GM18520 (cell line): ENCODE data around the gene DISC1.

ENCODE experiments used
- ATAC-seq: cut with Tn5 transposase; IDR thresholded peaks from one replicate; pipeline ENCODE4 v1.9.1; 2021; ENCODE audit not compliant: unreplicated experiment

The DISC1 gene

DNA sequence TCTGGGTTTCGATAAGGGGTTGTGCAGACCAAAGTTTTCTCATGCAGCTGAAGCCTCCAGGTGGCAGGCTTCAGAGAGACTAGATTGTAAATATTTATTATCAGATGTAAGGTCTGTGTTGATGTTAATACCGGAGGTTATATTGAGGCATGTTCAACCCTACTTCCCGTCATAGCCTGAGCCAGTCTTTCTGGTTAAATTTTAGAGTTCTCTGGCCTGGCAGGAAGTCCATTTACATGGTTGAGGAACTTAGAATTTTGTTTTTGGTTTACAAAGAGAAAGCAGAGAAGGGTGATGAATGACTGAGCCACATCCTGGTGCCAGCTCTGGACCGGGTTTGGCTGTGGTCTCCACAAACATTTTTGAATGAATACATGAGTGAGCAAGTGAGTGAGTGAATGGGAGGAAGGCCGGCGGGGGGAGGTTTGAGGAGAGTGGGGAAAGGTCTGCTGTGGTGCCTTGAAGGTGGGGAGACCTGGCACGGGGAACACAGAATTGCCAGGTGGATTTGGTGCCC lies 218.5 kb downstream of the DISC1 start:
- ATAC-seq, result no peak

- no peak for ATAC-seq
Observed at GRCh38 chr1:231847612-231848397, 221.2 kb downstream of the DISC1 start.

DNA sequence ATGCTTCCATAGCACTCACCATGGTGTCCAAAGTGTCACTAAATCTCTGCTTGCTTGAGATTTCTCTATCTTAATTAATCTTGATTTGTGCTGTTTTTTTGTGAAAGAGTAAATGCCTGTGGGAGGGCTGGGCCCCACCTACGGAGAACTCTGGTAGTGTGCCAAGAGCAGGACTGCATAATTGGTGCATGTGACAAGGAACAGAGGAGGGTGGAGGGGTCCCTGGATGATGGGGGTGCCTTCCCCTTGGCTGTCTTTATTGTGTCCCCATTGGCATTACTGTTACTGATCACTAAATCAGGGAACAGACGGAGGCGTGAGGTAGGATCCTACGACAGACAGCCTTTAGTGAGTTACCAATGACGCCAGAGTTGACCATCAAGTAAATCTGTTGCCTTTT lies 223.4 kb downstream of the DISC1 start:
- ATAC-seq, result no peak

- no peak for ATAC-seq
Observed at GRCh38 chr1:231850786-231851185, 224.2 kb downstream of the DISC1 start.

DNA sequence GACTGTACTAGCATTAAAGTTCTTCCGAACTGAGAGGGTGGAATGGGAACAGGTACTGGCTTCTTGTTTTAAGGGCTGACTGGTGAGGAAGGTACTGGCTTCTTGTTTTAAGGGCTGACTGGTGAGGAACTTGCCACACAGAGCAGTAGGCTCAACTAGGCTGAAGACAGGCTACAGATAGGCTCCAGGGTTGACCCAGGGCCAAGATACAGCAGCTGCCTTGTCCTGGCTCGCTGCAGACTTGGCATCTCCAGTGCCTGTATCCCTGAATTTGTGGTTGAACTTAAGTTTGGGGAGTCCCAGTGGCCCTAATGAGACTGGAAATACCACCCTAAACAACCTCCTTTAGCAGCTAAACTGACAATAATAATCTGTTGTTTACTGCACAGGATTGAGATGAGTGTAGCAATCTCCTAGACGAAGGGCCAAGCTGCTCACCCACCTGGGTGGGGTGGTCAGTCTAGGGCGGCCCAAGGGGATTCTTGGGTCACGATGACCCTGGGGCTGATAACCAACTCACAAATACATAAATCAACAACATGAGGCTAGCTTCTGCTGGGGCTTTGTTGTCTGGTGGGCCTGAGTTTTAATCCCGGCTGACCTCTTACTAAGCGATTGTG lies 227.1 kb downstream of the DISC1 start:
- no peak for ATAC-seq

DNA sequence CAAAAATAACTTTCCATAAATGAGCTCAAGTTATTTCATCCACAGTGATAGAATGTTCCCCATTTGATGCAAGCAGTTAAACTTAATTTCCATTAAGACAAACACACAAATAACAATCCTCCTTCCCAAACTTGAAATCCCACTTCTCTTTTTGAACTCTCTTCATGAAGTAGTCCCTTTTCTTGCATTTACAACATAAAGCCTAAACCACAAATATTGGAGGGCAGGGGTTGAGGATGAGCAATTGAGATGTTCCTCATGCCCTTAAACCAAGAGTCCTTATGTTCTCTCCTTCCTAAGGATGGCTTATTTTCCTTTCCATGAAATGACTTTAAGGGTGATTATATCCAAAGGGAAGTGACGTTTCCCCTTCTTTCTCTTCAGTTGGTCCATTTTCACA lies 228.8 kb downstream of the DISC1 start:
- no peak for ATAC-seq

DNA sequence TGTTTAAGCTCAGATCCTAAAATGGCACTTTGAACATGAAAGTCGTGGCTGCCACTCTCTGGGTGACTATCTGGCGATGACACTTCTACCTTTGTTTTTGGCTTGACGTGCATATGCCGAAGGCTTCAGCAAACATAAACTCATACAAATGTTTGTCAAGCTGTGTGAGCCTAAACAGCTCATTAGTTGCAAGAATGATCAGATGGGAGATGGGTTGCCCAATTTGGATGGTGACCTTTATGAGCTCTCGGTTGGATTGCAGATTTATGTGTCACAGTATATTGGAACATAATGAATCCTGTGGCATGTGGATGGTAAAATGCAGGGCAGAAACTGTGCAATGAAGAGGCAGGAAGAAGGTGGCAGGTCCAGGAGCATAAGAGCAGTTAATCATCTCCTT lies 229.3 kb downstream of the DISC1 start:
- ATAC-seq, result no peak

DNA sequence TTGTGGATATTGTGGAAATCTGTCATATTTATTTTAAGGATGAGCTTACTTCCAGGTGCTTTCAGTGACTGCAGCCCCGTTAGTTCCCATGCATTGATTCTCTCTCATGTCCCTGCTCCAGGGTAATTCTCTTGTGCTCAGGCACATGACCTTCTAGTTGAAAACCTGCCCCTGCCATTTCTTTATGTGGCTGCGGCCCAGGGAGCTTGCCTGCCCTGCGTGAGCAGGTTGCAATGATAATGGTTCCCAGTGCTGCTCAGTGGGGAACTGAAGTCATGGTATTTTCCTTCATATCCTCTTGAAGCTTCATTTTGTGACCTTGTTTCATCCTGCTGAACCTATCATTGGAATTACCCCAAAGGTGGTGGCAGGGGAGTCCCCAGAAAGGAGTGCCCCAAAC lies 229.8 kb downstream of the DISC1 start:
- no peak for ATAC-seq

- no peak for ATAC-seq
Observed at GRCh38 chr1:231856894-231857293, 230.3 kb downstream of the DISC1 start.

DNA sequence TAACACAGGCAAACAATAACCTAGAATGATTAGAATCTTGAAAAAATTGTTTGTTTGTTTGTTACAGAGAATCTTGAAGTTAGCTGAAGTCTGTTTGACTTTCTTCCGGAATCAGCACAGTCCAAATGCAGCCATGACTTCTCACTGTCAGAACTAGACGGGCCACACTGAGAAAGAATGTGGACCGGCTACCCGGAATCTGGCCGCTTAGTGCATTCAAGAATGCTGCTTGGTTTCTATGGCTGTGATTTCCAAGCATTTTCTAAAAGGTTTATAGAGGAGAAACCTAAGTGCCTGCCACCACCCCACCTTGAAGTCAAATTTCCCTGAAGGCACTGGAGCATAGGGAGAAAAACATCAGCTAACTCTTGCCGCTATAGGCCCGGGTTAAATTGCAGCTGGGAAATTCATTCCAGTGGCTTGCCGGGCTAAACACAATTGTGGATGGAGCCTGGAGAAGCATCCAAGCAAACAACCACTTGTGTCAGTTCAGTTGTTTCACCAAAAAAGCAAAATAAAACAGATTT lies 231.1 kb downstream of the DISC1 start:
- ATAC-seq, result no peak

- ATAC-seq, result no peak
Observed at GRCh38 chr1:231860221-231861088, 233.9 kb downstream of the DISC1 start.

GRCh38 chr1:231861541-231862481 lies 235.2 kb downstream of the DISC1 start:
- no peak for ATAC-seq

DNA sequence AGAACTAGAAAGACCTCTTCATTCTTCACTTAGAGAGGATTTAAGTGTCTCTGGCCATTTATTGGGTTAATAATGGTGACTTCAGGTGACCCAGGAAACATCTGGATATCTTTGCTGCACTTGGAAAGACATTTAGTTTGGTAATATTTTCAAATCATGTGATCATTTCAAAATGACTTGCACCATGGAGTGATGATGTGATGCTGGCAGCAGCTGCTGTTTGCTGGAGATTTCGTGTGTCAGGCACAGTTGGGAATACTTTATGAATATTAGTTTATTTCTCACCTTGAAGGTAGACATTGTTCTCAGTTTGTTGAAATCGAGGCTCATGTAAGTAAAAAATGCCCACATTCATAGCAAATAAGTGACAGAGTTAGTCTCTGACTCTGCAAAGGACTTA lies 236.0 kb downstream of the DISC1 start:
- ATAC-seq, result no peak

DNA sequence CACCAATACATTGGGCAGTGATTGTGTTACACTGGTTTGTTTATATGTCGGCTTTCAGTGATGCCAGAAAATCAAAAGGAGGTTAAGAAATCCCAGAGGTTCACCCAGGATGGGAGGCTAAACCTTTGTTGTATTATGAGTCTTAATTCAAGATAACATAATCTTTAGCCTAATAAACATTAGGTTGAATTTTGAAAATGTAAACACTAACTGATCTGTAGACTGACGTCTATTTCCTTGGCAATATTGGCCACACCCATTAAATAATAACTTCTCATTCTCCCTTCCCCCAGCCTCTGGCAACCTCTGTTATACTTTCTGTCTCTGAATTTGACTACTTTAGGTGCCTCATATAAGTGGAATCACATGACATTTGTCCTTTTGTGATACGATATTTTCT lies 238.7 kb downstream of the DISC1 start:
- ATAC-seq, result no peak

DNA sequence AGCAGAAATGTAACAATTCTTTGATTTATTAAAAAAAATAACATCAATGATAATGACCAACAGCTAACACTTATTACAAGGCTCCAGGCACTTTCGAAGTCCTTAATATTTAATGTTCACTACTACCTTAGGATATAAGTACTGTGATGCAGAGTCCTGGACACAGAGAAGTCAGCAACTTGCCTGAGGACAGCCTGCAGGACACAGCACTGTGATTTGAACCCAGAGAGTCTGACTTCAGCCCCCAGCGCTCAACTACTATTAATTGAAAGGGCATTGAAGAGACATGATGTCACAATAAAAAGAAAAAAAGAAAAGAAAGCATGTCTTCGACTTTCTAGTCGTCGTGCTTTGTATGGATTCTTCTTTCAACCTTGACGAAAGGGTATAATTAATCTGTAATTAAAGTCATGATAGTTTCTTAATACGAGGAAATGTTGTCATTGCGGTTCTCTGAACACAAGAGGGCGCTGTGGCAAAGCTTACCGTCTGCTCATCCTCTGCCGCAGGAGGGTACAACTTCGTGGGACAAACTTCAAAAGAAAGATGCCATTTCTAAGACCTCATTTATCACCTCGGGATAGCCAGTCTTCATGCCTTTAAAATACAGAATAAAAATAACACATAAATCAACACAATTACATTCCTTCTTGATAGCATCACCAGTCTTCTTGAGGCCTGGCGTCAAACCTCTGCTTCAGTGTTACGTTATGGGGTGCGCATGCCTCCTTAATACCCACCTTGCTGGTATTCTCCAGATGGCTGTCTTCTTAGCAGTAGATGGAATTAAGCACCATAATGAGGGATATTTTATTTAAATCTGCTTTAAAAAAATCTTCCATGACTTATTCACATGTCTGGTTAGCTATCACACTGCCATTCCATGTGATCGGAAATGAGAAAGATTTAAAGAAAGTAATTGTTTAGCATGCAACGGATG lies 240.1 kb downstream of the DISC1 start:
- no peak for ATAC-seq

GRCh38 chr1:231867607-231868006 lies 241.0 kb downstream of the DISC1 start:
- no peak for ATAC-seq

DNA sequence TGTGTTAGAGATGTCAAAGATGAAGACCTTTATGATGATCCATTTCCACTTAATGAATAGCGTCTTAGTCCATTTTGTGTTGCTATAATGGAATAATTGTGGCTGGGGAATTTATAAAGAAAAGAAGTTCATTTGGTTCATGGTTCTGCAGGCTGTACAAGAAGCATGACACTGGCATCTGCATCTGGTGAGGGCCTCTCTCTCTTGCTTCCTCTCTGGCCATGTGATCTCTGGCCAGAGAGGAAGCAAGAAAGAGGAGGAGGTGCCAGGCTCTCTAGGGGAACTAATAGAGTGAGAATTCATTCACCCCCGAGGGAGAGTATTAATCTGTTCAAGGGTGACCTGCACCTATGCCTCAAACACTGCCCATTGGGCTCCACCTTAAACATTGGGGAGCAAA lies 242.8 kb downstream of the DISC1 start:
- ATAC-seq, result no peak

- no peak for ATAC-seq
Observed at GRCh38 chr1:231871471-231871870, 244.9 kb downstream of the DISC1 start.

DNA sequence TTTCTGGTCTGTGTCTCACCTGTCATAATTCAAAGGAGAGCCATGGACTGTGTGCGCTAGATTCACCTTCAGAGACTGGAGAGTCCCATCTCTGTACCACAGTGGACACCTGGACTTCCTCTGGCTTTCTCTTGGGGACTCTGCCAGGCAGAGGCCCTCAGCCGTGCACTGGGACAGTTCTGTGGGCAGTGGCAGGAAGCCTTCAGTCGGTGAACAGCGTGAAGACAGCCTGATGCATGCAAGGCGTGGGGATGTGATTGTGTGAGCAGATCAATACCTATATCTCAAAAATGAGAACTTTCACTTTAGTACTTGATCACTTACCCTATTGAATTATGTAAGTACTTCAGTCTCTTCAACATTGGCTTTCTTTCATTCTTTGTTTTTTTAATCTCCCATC lies 245.3 kb downstream of the DISC1 start:
- no peak for ATAC-seq
